AG10803 (cell line): ENCODE results near the gene TNFRSF8.

ENCODE experiments used
- DNase-seq: peaks from one replicate; pipeline ENCODE4 v3.0.0; 2010; ENCODE audit warnings: low read depth
- H3K4me3 ChIP-seq: 2 replicates; pipeline ENCODE4 v1.5.1; 2011; ENCODE audit warnings: mild to moderate bottlenecking, low read length, control low read depth
- TF ChIP-seq, protein P1 (sequence below): conservative IDR thresholded peaks from 2 replicates; pipeline ENCODE4 v1.5.1; 2011; ENCODE audit warnings: mild to moderate bottlenecking, low read length, control low read depth, inconsistent platforms

The TNFRSF8 gene

GRCh38 chr1:12067900-12068821 lies 5.1 kb downstream of the TNFRSF8 start:
- TF ChIP-seq, protein P1, sequence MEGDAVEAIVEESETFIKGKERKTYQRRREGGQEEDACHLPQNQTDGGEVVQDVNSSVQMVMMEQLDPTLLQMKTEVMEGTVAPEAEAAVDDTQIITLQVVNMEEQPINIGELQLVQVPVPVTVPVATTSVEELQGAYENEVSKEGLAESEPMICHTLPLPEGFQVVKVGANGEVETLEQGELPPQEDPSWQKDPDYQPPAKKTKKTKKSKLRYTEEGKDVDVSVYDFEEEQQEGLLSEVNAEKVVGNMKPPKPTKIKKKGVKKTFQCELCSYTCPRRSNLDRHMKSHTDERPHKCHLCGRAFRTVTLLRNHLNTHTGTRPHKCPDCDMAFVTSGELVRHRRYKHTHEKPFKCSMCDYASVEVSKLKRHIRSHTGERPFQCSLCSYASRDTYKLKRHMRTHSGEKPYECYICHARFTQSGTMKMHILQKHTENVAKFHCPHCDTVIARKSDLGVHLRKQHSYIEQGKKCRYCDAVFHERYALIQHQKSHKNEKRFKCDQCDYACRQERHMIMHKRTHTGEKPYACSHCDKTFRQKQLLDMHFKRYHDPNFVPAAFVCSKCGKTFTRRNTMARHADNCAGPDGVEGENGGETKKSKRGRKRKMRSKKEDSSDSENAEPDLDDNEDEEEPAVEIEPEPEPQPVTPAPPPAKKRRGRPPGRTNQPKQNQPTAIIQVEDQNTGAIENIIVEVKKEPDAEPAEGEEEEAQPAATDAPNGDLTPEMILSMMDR = no peak
- H3K4me3 ChIP-seq = no peak overlapping the region
- DNase-seq = peak; percentile 52

- no peak for DNase-seq
- H3K4me3 ChIP-seq = no peak overlapping the region
- TF ChIP-seq, protein P1 = no peak
Measured at GRCh38 chr1:12069623-12070244, 6.6 kb downstream of the TNFRSF8 start.

DNA sequence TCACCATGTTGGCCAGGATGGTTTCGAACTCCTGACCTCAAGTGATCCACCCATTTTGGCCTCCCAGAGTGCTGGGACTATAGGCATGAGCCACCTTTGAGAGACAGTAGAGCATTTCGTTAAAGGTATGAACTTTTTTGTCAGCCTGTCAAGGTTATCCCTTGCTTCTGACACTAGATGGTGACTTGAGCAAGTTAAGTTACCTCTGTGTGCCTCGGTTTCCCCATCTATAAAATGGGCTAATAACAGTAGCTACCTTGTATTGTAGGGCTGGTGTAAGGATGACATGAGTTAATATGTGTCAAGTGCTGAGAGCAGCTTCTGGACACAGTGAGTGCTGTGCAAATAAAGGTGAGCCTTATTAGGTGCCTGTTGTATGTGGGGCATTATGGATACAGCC lies 8.8 kb downstream of the TNFRSF8 start:
- DNase-seq = no peak
- TF ChIP-seq, protein P1 = no peak
- no peak overlapping the region for H3K4me3 ChIP-seq

DNA sequence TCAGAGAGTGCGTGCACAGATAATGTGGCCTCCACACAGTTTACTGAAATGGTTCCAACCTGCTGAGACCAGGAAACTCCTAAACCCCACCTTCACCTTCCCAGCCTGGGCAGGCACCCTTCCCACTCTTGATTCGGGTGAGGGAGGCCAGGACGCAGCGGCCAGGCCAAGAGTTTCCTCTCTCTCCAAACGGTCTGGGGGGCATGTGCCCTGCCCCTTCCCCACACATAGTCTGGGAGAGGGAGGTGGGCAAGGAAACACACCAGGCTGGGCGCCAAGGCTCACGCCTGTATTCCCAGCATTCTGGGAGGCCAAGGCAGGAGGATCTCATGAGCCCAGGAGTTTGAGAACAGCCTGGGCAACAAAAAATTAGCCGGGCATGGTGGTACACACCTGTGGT lies 9.6 kb downstream of the TNFRSF8 start:
- no peak overlapping the region for H3K4me3 ChIP-seq
- no peak for DNase-seq
- TF ChIP-seq, protein P1 = no peak

- no peak overlapping the region for H3K4me3 ChIP-seq
- DNase-seq = no peak
- TF ChIP-seq, protein P1 = no peak
Measured at GRCh38 chr1:12073796-12074195, 10.7 kb downstream of the TNFRSF8 start.

DNA sequence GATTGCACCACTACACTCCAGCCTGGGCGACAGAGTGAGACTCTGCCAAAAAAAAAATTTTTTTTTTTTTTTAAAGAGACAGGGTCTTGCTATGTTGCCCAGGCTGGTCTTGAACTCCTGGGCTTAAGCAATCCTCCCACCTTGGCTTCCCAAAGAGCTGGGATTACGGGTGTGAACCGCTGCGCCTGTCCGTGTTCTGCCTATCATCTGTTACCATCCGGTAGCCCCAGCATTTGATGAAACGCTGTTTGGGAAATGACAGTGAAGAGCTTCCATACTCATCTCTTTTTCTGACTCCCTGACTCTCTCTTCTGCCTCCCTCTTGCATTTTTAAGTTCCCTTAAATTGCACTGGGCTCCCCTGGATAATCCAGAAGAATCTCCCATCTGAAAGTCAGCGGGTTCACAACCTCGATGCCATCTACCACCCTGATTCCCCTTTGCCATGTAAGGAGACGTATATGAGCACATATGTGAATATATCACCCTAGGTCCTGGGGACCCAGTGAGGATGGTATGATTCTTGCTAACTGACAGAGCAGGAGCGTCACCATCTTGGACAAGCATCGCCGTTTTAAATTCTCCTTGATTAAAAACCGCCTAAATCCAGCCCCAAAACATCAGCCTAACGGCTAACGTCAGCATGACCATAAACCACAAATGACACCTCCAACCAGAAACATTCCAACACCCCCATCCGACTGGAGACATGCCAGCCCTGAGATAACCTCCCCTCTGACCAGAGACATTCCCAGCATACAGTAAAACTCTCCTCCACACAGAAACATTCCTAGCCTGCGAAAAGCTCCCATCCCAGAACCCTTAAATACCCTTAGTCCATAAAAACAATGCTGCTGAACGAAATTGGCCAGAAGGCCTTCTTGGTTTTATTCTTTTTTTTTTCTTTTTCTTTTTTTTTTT lies 12.4 kb downstream of the TNFRSF8 start:
- TF ChIP-seq, protein P1 = no peak
- peak; percentile 96 for DNase-seq
- H3K4me3 ChIP-seq = no peak overlapping the region
